Activated CD4-positive, alpha-beta memory T cell treated with anti-CD3 and anti-CD28 coated beads for 36 hours (primary cell): ENCODE measurements around the gene PAX3. TPM values are rescaled to one million over a fixed set of nuclear protein-coding genes. Genes with fewer than 3 reads are reported as not detected.

ENCODE experiments used
- CTCF ChIA-PET: fragments of 350-600 bp; sonication (Branson Sonifier 250); formaldehyde crosslinking; loops from one replicate; lab custom pipeline; 2021; ENCODE audit warnings: antibody characterized with exemption, inconsistent platforms; lab: Charles Lee
- POLR2A ChIA-PET: fragments of 350-600 bp; sonication (Branson Sonifier 250); formaldehyde crosslinking; loops from one replicate; lab custom pipeline; 2021; ENCODE audit warnings: antibody characterized with exemption; lab: Charles Lee
- DNase-seq: peaks from one replicate; pipeline ENCODE4 v3.0.0-alpha.2; 2020
- H3K27ac Mint-ChIP-seq: one replicate; pipeline ENCODE4 v1.8.0; 2021; ENCODE audit warnings: mixed read lengths
- H3K27me3 Mint-ChIP-seq: one replicate; pipeline ENCODE4 v1.8.0; 2021; ENCODE audit warnings: mixed read lengths
- H3K36me3 Mint-ChIP-seq: one replicate; pipeline ENCODE4 v1.8.0; 2021; ENCODE audit warnings: mixed read lengths
- H3K4me1 Mint-ChIP-seq: one replicate; pipeline ENCODE4 v1.8.0; 2021; ENCODE audit warnings: low read depth, mixed read lengths
- H3K4me3 Mint-ChIP-seq: one replicate; pipeline ENCODE4 v1.8.0; 2021; ENCODE audit warnings: mild to moderate bottlenecking, mixed read lengths
- H3K9me3 Mint-ChIP-seq: one replicate; pipeline ENCODE4 v1.8.0; 2021; ENCODE audit warnings: mixed read lengths
- intact Hi-C: fragments of 100-400 bp; cut with micrococcal nuclease; formaldehyde crosslinking; loops from one replicate; pipeline ENCODE4 v1.15.1; 2023
- total RNA-seq, 2 experiments: library from RNA; stranded (reverse); gene quantifications; one replicate each; pipeline ENCODE4 v1.2.3, GENCODE V29; 2021

The PAX3 gene
- total RNA-seq, 2 experiments from 2014 or later = not detected

DNA sequence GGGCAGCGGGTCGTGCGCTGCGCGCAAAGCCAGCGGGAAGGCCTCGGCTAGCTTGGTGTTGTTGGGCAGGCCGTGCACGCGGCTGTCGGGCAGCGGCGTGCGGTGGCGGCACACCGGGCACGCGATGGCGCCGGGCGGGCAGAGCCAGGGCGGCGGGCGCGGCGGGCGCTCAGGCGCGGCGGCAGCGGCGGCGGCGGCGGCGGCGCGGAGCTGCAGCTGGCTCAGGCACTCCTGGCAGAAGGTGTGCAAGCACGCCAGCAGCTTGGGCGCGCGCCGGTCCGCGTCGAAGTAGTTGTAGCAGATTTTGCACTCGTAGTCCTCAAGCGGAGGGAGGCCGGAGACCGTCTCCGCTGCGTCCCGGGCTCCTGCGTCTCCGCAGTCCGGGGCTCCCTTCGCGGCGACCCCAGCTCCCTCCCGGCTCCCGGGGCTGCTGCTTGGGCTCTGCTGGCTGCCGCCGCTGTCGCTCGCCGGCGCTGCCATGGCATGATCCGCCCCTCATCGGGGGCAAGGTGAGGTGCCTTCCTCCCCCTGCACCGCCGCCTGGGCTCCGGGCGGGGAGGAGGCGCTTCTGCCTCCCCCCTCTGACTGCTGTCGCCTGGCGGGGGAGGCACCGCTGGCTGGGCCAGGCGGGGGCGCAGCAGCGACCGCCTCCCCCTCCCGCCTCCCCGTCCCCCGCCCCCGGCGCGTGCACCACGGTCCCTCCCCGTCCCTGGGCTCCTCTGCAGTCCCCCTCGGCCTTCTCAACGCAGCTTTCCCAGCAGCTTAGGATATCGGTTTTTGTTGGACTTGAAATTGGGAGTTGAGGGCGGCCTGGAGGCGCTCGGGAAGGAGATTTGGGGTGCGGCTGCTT is 21.0 kb upstream of the PAX3 start:
- CTCF ChIA-PET = interaction anchor here (1.2 to 4.6 kb wide), 3 partner anchors 242 to 333 kb away, joined by 3 to 84 read pairs (median 19); no protein-coding TSS in a partner anchor
- peak overlapping the region; percentile 61 for H3K4me3 Mint-ChIP-seq
- H3K4me1 Mint-ChIP-seq = peaks cover 9% of the 10 kb centered on the region
- peak; percentile 44 for DNase-seq
- H3K9me3 Mint-ChIP-seq = no peaks in the 10 kb centered on the region
- no peak overlapping the region for H3K27ac Mint-ChIP-seq
- intact Hi-C loops = loop anchor here (2.0 kb wide), 1 partner anchor 335 kb away; no protein-coding TSS in a partner anchor
- peaks cover 35% of the 10 kb centered on the region for H3K27me3 Mint-ChIP-seq
- POLR2A ChIA-PET = interaction anchor here (1.0 kb wide), 1 partner anchor 103 kb away, joined by 3 read pairs; no protein-coding TSS in a partner anchor
- no peaks in the 10 kb centered on the region for H3K36me3 Mint-ChIP-seq

DNA sequence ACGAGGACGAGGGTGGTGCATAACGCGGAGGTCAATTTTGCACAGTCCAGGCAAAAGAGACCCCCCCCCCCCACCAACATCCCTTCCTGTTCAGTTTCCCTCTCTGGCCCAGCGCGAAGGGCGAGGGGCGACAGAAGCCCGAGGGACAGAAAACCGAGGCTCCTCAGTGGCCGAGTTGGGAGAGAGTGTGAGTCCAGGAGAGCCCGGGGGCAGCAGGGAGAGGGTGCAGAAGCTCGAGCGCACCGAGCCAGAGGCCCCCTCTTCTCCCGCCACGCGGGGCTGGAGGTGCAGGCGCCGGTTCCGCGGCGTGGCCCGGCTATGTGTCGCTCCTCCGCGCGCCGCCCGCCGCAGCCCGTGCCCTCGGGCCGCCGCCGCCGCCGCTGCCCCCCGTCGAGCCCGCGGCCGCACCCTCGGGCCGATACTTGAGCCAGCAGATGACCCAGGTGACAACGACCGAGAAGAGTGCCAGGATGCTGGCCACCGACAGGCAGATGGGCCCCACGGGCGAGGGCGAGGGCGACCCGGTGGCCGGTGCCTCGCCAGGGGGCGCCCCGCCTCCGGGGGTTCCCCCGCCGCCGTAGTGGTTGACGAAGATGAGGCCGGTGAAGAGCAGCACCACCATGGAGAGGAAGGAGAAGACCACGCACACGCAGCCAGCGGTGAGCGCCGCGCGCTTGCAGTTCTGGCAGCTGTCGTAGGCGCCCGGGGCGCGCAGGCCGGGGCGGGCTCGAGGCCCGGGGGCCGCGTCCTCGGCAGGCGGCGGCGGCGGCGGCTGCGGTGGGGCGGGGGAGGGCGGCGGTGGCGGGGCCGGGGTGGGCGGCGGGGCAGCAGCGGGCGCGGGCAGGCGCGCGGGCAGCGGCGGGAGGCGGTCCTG is 20.2 kb upstream of the PAX3 start:
- ChIA-PET POLR2A (interaction anchor here (1.0 to 1.2 kb wide), 2 partner anchors 104 to 106 kb away, joined by 3 to 8 read pairs; partner anchors contain the start of gene SGPP2), CTCF (interaction anchor here (0.6 to 4.6 kb wide), 23 partner anchors 11 to 543 kb away, joined by 3 to 84 read pairs (median 6); partner anchors contain the start of genes MOGAT1 and SGPP2)
- H3K27me3 Mint-ChIP-seq = peaks cover 38% of the 10 kb centered on the region
- H3K27ac Mint-ChIP-seq = no peak overlapping the region
- intact Hi-C loops = loop anchor here (1.0 to 2.0 kb wide), 5 partner anchors 104 to 336 kb away; no protein-coding TSS in a partner anchor
- H3K4me1 Mint-ChIP-seq = peaks cover 9% of the 10 kb centered on the region
- H3K9me3 Mint-ChIP-seq = no peaks in the 10 kb centered on the region
- DNase-seq = peak; percentile 56
- no peaks in the 10 kb centered on the region for H3K36me3 Mint-ChIP-seq
- peak overlapping the region; percentile 69 for H3K4me3 Mint-ChIP-seq

DNA sequence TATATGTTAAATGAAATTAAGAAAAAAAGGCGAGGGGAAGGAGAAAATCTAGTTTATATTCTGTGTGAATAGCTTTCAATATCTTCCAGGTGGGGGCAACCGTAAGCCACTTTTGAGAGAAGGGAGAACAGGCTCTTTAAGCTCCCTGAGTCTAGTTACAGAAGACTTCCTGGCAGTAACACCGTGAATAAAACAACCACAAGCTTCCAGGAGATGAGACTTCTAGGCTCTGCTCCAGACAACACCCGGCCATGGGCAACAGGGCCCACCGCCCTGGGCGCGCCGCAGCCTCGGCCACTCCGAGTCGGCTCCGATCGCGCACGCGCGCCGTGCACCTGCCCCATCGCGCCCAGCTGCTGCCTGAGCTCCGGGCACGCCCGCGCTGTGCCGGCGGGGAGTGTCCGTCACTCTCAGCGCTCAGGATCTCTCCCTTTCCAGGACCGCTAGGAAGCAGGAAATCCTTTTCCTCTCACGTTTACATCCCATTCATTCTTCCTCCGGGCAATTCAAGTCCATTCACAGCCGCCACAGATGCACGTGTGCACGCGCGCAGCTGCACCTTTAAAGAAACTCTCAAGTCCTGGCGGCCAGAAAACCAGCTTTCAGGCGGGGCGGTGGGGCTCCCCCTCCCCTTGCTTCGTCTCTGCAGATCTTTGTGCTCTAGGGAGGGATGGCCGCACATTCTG is 19.4 kb upstream of the PAX3 start:
- POLR2A ChIA-PET = interaction anchor here (0.9 to 1.2 kb wide), 2 partner anchors 105 to 107 kb away, joined by 3 to 8 read pairs; partner anchors contain the start of gene SGPP2
- Mint-ChIP-seq H3K27ac (no peak overlapping the region), H3K4me1 (peaks cover 9% of the 10 kb centered on the region), H3K9me3 (no peaks in the 10 kb centered on the region), H3K4me3 (peak overlapping the region; percentile 69), H3K36me3 (no peaks in the 10 kb centered on the region), H3K27me3 (peaks cover 45% of the 10 kb centered on the region)
- intact Hi-C loops = loop anchor here (1.0 to 2.0 kb wide), 5 partner anchors 105 to 337 kb away; no protein-coding TSS in a partner anchor
- peak; percentile 64 for DNase-seq
- CTCF ChIA-PET = interaction anchor here (0.5 to 4.6 kb wide), 36 partner anchors 11 to 582 kb away, joined by 3 to 84 read pairs (median 4); partner anchors contain the start of genes MOGAT1 and SGPP2

DNA sequence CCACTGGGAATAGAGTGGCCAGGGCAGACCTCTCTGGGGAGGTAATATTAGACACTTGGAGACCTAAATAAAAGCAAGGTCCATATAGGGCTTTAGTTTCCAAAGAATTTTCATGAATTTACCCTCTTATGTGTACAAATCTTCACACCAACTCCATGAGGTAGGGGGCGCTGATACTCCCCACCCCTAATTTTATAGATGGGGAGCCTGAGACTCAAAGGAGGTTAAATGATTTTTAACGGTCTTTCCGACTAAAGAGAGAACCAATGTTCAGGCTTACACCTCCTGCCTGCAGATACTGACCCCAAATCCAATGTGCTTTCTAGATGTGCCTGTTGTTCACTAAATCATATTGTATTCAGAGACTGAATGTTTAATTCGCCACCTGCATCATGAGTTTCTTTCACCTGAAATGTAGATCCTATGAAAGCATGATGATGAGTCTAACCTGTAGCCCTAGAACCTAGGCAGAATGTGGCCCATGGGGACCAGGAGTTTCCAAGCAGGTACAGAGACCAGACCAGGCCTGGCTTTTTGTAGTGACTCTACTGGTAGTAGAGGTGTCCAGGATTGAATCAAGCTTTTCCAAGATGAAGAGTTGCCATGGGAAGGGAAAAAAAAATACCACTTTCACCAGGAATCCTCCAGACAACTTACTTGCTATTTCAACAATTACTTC is 16.8 kb upstream of the PAX3 start:
- ChIA-PET POLR2A (no interaction called here), CTCF (no interaction called here)
- DNase-seq = no peak
- Mint-ChIP-seq H3K36me3 (peaks cover 1% of the 10 kb centered on the region), H3K4me3 (no peak overlapping the region), H3K27ac (no peak overlapping the region), H3K27me3 (peaks cover 55% of the 10 kb centered on the region), H3K9me3 (no peaks in the 10 kb centered on the region), H3K4me1 (peaks cover 16% of the 10 kb centered on the region)
- intact Hi-C loops = no loop called here

DNA sequence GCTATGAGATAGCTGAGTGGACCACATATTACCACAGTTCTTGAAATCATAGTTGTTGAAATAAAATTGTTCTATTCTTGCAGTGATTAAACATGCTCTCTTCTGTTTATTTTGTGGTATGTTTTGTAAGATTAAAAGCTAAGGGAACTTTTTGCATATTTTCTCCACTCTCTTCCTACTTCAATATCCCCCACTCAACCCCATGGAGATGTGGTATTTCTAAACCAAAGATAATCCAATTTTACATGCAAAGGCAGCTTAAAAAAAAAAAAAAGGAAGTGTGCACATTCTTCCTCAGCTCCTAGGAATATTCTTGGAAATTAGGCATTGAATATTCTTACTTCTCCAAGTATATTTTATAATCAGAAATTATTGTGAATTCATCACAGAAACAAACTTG is 15.0 kb upstream of the PAX3 start:
- peaks cover 15% of the 10 kb centered on the region for H3K4me1 Mint-ChIP-seq
- no peak overlapping the region for H3K4me3 Mint-ChIP-seq
- DNase-seq = no peak

DNA sequence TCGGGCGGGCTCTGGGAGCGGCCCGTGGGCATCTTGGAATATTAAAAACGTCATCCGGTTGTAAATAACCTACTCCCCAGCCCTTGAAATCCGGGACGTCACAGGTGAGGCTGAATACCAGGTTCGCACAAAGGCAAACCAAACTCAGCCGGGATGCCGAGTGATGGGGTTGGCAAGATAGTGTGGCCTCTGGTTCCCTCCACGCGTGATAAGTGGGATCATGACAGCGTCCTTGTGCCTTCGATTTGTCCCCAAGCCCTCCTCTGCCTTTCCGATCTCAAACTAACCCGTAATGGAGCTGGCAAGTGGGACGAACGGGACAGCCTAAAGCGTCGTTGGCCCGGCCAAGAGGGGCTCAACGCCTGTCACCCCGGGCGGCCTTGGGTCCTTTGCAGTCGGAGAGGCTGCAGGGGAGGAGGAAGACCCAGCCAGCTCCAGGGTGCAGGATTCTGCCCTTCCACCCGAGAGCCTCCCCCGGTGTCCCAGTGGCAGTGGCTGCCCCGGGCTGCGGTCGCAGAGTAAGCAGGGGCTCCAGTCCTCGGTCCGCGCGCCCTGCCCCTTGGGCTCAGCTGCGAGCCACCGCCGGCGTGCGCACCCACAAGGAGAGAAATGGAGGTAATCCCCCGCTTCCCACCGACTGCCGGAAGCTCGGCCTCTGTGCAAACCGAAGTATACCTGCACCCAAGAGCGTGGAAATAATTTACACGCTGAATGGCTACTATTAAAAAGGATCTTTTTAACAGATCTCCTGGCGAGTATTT is 13.4 kb upstream of the PAX3 start:
- no peaks in the 10 kb centered on the region for H3K9me3 Mint-ChIP-seq
- ChIA-PET CTCF (no interaction called here), POLR2A (no interaction called here)
- no peak overlapping the region for H3K27ac Mint-ChIP-seq
- H3K27me3 Mint-ChIP-seq = peaks cover 81% of the 10 kb centered on the region
- peaks cover 15% of the 10 kb centered on the region for H3K4me1 Mint-ChIP-seq
- no peak for DNase-seq
- intact Hi-C loops = loop anchor here (1.0 to 5.0 kb wide), 2 partner anchors 19 to 255 kb away; no protein-coding TSS in a partner anchor
- peaks cover 1% of the 10 kb centered on the region for H3K36me3 Mint-ChIP-seq
- H3K4me3 Mint-ChIP-seq = peak overlapping the region; percentile 10

More for the DNA sequence above, 15.0 kb upstream of the PAX3 start:
- Mint-ChIP-seq H3K27ac (no peak overlapping the region), H3K27me3 (peaks cover 69% of the 10 kb centered on the region), H3K36me3 (peaks cover 1% of the 10 kb centered on the region), H3K9me3 (no peaks in the 10 kb centered on the region)
- POLR2A ChIA-PET = no interaction called here
- CTCF ChIA-PET = interaction anchor here (0.9 to 1.8 kb wide), 5 partner anchors 9 to 301 kb away, joined by 3 to 9 read pairs (median 3); no protein-coding TSS in a partner anchor
- intact Hi-C loops = loop anchor here (5.0 kb wide), 1 partner anchor 257 kb away; no protein-coding TSS in a partner anchor

DNA sequence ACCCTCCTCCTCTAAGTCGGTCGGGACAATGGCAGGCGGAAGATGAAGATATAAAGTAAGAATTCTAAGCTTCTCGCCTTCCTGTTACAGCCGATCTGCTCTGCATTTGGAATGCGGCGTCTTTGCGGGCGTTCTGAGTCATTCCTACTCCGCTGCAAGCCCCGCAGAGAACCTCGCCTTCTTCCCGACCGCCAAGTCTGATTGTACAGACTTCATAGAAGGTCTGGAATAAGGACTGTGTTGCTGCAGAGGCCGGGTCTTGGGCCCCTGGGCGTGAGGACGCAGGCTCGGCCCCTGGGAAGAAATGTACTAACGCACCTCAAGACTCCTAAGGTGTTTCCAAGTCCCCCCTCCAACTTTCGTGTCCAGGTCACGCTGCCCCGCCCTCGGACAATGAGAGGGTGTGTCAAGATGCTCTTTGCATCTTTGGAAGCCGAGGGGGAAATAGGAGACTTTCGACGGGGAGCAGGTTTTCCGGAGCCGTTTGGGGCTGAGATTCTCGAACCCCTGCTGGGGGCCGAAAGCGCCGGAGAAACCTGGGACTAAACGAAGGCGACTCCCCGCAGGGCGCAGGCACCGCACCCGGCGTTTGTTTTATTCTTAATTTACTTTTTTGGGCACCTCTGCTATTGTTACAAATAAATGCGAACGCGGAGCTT is 12.7 kb upstream of the PAX3 start:
- intact Hi-C loops = loop anchor here (1.0 to 5.0 kb wide), 2 partner anchors 18 to 254 kb away; no protein-coding TSS in a partner anchor
- DNase-seq = no peak
- peak overlapping the region; percentile 6 for H3K27ac Mint-ChIP-seq
- POLR2A ChIA-PET = no interaction called here
- H3K36me3 Mint-ChIP-seq = peaks cover 1% of the 10 kb centered on the region
- peaks cover 87% of the 10 kb centered on the region for H3K27me3 Mint-ChIP-seq
- peaks cover 19% of the 10 kb centered on the region for H3K4me1 Mint-ChIP-seq
- CTCF ChIA-PET = no interaction called here
- H3K4me3 Mint-ChIP-seq = no peak overlapping the region
- H3K9me3 Mint-ChIP-seq = no peaks in the 10 kb centered on the region

DNA sequence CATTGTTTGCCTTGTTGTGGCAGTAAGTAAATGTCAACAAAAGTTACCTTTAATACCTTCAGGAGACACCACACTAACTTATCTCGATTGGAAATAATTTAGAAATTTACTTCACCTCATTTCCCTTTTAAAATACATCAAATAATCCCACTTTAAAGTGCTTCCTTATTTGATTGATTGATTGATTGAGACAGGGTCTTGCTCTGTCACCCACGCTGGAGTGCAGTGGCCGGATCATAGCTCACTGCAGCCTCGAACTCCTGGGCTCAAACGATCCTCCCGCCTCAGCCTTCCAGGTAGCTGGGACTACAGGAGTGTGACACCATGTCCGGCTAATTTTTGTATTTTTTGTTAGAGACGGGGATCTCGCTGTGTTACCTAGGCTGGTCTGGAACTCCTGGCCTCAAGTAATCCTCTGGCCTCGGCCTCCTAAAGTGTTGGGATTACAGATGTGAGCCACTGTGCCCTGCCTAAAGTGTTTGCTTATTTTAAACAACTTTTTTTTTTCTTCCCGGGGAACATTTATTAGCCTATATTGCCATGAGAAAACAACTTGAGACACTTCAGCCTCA is 12.0 kb upstream of the PAX3 start:
- H3K9me3 Mint-ChIP-seq = no peaks in the 10 kb centered on the region
- CTCF ChIA-PET = no interaction called here
- H3K4me1 Mint-ChIP-seq = peaks cover 24% of the 10 kb centered on the region
- POLR2A ChIA-PET = no interaction called here
- peaks cover 1% of the 10 kb centered on the region for H3K36me3 Mint-ChIP-seq
- H3K27ac Mint-ChIP-seq = peak overlapping the region; percentile 6
- peaks cover 91% of the 10 kb centered on the region for H3K27me3 Mint-ChIP-seq
- intact Hi-C loops = loop anchor here (1.0 to 5.0 kb wide), 2 partner anchors 18 to 254 kb away; no protein-coding TSS in a partner anchor
- no peak for DNase-seq
- no peak overlapping the region for H3K4me3 Mint-ChIP-seq

DNA sequence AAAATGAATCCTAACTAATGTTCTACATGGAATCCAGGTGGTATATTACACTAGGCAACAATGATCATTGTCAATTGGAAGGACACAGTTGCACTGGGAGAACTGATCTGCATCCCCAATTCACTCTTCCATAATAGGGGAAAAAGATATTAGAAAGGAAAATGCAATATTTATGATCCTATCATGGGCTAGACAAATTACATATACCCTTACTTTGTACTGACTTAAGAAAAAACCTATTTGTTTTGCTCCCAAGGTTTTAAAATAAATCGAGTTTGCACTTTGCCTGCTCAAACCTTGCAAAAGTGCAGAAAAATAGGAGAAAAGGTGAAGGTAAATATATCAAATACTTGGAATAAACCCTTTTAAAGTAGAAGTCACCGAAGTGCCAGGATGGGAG is 11.0 kb upstream of the PAX3 start:
- peaks cover 33% of the 10 kb centered on the region for H3K4me1 Mint-ChIP-seq
- no peaks in the 10 kb centered on the region for H3K9me3 Mint-ChIP-seq
- H3K27ac Mint-ChIP-seq = no peak overlapping the region
- no peak for DNase-seq
- H3K36me3 Mint-ChIP-seq = peaks cover 1% of the 10 kb centered on the region
- intact Hi-C loops = loop anchor here (5.0 kb wide), 1 partner anchor 252 kb away; no protein-coding TSS in a partner anchor
- CTCF ChIA-PET = no interaction called here
- POLR2A ChIA-PET = no interaction called here
- H3K4me3 Mint-ChIP-seq = no peak overlapping the region
- peaks cover 92% of the 10 kb centered on the region for H3K27me3 Mint-ChIP-seq
